HG02588 (cell line): Measurements from ENCODE around the gene FAM181A.

Source experiments
- ATAC-seq: cut with Tn5 transposase; IDR thresholded peaks from one replicate; pipeline ENCODE4 v1.9.1; 2021; ENCODE audit warnings: mild to moderate bottlenecking, moderate library complexity; ENCODE audit not compliant: unreplicated experiment

Gene FAM181A

DNA sequence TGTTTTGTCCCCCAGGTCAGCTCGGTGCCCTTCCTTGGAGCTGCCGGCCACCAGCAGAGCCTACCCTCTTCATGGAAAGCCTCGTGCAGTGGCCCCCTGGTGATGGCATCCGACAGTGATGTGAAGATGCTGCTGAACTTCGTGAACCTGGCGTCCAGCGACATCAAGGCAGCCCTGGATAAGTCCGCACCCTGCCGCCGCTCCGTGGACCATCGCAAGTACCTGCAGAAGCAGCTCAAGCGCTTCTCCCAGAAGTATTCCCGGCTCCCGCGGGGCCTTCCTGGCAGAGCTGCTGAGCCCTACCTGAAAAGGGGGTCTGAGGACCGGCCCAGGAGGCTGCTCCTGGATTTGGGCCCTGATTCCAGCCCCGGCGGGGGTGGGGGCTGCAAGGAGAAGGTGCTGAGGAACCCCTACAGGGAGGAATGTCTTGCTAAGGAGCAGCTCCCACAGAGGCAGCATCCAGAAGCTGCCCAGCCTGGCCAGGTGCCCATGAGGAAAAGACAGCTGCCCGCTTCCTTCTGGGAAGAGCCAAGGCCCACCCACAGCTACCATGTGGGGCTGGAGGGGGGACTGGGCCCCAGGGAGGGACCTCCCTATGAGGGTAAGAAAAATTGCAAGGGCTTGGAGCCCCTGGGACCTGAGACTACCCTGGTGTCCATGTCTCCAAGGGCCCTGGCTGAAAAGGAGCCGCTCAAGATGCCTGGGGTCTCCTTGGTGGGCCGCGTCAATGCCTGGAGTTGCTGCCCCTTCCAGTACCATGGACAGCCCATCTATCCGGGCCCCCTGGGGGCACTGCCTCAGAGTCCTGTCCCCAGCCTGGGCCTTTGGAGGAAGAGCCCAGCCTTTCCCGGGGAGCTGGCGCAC lies 1.3 kb downstream of the FAM181A start:
- no peak for ATAC-seq

DNA sequence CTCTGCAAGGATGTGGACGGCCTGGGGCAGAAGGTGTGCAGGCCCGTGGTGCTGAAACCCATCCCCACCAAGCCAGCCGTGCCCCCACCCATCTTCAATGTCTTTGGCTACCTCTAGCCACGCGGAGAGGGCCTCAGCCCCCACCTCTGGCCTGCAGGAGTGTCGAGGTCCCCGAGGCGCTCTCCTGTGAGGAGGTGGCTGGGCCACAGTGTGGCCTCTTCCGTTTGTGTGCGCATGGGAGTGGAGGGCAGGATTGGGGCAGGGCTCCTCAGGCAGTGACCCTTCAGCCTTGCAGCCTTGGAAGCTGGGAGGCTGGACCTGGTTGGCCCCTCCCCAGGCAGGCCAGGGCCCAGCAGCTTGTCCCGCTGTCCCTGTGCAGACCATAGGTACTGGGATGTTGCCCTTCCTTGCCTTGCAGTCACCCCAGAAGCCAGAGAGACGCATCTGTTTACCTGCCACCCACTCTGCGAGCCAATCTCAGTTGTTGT lies 1.9 kb downstream of the FAM181A start:
- ATAC-seq, result no peak

DNA sequence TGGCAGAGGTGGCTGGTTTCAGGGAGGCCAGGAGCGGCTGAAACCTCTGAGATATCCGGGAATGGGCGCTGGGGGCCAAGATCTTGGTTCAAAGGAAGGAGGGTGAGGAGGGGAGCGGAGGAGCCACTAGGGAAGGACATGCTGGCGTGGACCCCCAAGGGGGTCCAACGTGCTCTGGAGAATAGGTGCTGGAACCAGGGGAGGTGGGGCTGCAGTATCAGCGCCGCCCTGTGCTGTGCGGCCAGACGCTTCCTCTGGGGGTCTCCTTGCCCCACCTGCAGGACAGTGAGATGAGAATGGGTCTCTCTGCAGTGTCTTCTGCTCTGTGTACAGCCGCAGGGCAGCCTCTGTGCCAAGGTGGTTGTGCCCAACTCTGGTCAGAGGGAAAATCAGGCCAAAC lies 2.5 kb downstream of the FAM181A start:
- no peak for ATAC-seq

DNA sequence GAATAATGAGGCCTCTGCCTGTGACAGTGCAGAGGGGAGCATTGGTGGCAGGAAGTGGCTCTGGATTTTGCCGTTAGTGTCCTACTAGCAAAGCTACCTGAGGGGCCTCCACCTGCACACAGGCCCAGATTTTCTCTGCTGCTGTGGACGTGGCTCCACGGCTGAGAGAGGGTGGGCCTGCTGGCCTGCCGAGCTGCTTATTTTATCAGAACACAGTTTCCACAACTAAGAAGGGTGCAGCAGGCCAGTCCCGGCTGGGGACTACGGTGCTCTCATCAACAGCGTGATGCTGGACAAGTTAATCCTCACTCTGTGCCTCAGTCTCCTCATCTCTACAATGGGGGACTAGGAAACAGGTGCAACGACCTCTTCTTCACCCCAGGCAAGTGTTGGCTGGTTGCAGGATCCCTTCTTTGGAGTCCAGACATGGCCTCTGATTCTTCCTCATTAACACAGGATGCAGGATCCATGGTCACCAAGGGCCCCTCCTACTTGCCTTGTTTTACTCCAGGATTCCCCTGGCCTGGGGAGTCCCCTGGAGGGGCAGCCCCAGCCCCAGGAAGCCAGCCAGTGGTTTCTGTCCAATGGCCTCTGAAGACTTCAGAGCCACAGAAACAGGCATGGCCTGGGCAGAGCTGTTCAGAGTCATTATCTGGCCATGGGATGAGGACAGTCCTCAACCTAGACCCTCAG lies 3.3 kb downstream of the FAM181A start:
- no peak for ATAC-seq

DNA sequence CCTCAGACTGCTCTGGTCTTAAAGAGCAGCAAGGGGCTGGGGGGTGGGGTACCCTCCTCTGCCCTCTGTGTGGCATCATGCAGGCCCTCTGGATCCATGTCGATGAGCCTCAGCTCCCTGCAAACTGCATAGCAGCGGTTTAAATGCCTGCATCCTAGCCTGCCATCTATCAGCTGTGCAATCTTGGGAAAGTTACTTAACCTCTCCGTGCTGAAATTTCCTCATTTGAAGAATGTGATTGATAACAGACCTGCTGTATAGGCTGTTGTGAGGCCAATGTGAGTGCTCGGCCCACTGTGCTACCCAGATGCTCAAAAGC lies 3.8 kb downstream of the FAM181A start:
- ATAC-seq, result no peak

DNA sequence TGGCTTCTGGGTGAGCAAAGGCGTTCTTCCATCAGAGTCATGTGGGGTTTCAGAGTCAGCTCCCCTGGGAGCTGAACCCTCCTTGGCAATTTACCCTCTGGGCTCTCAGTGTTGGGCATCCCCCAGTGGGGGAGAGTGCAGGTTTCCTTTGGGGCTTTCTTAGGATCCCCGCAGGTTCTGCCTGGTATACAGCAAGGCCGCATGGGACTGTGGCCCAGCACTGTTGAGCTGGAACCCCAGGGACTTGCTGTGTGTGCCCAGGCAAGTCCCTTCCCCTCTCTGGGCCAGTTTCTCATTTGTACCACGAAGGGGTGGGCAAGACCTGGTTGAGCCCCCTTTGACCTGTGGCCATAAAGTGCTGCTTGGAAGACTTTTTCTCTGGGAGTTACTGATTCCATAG lies 5.5 kb downstream of the FAM181A start:
- no peak for ATAC-seq

DNA sequence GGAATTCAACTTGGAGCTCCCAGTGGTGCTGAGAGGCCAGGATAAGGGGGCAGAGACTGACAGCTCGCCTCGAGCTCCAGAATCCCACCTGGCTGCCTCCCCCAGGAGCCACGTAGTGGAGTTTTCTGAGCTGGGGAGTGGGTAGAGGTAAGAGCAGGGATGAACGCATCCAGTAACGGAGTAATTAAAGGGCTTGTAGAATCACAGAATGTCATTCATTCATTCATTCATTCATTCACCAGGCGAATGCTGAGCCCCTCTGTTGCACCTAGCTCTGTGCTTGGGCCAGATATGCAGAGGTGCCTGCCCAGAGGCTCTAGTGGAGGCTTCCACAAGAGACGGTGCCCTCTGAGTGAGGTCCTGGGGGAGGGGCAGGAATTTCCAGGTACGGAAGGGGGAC lies 8.1 kb downstream of the FAM181A start:
- ATAC-seq, result no peak

DNA sequence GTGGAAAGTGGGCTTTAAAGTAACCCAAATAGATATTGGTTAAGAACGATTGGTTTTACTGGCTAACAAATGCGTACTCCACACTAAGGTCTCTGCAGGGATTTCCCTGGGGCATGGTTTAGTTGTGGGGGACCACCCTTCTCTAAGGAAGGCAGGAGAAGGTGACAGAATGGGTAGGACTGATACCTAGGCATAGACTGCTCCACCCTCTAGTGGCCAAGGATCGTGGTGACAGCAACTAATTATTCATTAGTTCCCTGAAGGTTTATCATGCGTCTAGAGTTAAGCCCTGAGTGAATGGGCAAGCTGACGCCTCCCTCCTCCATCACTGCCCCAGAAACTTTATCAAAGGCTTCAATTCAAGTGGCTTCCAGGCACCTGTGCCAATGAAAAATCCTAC lies 9.1 kb downstream of the FAM181A start:
- no peak for ATAC-seq

DNA sequence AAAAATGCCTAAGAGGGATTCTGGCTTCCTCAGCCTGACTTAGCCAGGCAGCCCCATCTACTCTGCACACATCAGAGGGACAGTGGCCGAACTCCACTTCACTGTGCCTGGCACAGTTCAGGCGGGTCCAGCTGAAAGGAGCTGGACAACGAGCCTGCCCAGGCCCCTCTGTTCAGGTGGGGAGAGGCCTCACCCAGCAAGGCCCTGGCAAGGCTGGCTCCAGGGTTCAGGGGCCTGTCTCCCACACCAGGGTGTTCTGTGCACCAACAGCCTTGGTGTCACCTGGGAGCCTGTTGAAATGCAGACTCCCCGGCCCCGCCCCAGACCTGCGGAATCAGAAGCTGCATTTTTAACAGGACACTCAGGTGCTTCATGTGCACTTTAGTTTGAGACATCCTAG lies 9.8 kb downstream of the FAM181A start:
- no peak for ATAC-seq

DNA sequence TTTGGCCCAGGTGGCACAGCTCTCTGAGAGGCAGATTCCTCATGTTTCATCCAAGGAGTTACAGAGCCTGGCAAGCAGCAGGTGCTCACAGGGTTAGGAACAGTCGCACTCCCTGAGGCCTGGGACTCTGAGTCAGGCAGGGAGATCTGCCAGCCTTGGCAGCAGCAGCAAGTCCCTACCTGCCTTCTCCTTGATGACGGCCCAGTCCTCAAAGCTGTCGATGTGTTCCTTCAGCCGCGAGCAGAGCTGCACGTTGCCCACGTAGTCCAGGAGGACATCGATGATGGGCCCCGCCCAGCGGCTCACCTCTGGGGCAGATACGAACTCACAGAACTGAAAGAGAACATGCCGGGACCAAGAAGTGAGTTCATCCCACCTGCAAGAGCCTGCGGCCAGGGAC lies 10.4 kb downstream of the FAM181A start:
- ATAC-seq, result no peak

DNA sequence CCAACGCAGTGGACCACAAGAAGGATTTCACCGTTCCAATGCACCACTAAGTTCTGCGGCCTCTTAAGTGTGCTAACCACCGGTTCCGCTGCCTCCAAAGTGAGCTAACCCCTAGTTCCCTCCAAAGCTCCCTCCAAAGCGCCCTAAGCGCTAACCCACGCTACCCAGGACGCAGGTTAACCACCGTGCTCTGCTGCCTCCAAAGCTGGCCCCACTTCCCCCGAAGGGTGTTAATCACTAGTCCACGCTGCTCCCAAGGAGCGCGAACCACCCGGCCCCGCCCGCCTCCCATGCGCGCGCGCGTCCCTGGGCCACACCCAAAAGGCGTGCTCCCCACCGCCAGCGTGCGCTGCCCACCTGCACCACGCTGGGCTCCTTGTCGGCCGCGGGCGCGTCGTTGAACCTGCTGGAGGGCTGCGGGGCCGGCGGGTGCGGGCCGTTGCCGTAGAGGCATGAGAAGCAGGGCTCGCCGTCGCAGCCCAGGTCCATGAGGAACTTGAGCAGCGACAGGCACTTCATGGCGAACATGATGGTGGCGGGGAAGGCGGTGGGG lies 11.7 kb downstream of the FAM181A start:
- no peak for ATAC-seq

DNA sequence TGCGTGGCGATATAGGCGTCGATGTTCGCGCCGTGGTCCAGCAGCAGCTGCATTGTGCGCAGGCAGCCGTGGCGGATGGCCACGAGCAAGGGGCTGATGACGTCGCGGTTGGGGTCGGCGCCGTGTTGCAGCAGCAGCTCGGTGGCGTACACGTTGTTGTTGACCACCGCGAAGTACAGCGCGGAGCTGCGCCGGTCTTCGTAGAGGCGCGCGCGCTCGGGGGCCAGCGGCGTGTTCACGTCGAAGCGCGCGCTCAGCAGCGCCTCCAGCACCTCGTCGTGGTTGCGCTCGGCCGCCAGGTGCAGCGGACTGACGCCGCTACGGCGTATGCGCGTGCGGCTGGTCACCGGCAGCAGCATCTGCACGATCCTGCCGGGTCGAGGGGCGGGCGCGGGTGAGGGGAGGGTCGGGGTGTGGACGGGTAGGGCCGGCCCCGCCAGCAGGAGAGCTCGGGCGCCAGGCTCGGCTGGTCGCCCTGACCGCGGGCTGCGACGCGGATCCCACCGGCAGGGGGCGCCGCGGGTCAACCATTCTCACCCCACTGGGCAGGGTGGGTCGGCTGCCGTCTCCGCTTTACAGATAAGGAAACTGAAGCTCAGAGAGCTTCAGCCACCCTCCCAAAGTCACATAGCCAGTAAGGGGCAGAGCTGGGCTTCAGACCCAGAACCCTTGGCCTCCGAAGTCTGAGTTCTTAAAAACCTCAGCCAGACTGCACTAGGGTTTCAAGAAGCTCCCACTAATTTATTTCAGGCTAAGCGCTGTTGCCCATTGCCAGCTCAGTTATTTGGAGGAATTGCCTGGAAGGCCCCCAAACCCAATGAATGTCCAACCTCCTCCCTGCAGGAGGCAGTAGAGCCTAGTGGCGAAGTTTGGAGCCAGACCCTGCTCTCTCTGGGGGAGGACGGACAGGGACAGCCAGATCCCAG lies 12.4 kb downstream of the FAM181A start:
- ATAC-seq, result peak; percentile 84

DNA sequence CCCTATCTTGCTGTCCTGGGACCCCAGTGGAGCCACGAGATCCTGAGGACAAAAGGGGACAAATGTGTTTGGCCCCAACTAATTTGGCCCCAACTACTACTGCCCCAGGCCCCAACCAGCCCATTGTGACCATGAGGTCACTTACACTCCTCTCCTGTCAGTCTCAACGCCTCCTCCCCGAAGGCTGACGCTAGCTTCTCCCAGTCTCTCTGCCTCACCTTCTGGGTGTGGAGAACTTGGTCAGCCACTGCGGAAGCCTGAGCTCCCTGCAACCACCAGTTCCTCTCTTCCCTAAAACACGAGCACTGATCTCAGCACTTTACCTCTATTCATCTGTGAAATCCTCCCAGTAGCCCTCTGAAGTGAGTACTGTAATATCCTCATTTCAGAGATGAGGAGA lies 13.3 kb downstream of the FAM181A start:
- ATAC-seq, result no peak

DNA sequence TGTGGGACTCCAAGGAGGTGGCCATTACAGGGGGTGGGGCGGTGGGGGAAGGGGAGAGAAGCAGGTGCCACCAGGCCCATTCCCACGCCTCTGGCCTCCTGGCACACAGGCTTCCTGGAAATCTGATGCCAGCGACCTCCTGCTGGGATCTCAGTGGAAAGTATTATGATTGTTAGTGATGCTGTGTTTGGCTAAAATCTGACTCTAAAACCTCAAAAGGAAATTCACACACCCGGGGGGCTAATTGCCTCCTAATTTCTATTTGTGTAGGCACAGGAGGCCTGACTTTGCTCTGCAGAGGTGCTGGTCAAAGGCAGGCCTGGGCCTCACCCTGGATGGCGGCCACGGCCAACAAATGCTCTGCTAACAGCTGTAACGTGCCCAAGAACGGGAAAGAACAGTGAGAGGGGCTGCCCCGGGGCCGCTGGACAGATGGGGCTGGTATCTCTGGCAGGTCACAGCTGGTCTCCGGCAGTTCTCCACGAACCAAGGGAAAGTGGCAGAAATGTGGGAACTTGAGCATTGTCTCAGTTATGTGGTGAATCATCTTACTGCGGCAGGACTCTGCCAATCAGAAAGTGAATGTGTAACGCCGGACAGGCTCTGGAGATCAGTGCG lies 14.3 kb downstream of the FAM181A start:
- ATAC-seq, result no peak

DNA sequence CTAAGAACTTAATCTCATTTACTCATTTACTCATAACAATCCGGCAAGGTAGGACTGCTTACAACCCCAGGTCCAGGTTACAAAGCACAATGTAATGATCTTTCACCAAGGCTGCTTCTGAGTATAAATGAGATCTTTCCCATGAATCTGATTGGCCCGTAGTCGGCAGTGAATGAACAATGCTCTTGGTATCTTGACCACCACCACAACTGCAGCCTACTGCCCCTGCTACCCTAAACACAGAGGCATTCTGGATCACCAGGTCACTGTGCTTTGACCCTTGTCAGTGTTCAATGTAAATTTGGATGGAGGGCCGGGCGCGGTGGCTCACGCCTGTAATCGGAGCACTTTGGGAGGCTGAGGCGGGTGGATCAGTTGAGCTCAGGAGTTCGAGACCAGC lies 15.9 kb downstream of the FAM181A start:
- ATAC-seq, result no peak

DNA sequence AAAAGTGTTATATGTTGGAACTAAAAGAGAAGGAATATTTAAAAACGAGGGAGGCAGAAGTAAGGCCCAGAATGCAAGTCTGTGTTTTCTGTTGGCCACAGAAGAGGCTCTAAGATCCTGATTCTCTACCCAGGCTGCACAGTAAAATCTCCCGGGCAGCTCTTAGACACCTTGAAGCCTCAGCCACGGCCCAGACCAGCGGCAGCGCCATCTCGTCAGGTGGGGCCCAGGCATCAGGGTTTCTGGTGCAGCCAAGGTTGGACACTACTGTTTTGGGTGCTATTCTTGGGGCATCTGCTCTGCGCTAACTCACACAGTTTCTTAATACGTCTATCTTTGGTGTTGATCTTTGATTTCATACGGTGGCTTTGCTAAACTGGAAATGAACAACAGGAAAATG lies 16.8 kb downstream of the FAM181A start:
- ATAC-seq, result no peak

DNA sequence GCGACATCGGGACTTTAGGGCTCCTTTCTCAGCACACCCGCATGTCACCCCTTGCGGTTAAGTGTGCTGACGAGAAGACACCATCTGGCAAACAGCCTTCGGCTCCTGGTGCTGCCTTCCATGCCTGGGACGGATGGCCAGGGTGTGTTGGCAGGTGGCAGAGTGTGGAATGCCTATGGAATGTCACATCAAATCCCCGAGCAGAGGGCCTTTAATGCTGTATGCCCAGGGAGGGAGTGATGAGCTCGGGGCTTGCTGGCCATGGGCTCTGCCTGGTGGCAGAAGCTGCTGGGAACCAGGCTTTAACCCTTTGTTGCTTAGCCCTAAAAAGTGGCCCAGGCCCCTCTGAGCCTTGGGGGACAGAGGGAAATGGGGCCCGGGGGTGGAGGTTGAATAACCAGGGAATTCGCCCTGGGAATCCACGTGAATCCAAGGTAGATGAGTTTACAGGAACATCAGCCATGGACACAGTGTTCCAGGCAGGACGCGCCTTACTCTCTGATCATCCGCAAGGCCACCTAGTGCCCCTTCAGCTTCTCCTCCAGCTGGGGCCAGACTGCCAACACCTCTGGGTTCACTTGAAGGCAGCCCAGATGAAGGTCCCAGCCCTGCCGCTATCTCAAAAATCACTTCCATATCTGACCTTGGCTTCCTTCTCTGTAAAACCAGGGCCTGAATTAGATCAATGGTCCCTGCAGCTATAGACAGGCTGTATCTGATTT lies 17.4 kb downstream of the FAM181A start:
- no peak for ATAC-seq

DNA sequence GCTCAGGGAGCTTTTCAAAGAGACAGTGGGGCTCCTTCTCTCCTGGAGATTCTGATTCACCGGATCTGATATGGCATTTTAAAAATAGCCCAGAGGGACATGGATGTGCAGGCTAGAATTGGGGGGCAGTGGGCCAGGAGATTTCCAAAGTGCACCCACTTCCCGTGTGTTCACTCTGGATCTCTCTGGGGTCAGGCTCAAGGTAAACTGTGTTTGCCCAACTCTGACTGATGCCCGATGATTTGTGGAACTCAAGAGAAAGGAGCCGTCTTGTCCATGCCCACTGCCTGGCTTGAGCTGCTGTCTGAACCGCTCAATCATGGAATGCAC lies 17.9 kb downstream of the FAM181A start:
- ATAC-seq, result no peak

DNA sequence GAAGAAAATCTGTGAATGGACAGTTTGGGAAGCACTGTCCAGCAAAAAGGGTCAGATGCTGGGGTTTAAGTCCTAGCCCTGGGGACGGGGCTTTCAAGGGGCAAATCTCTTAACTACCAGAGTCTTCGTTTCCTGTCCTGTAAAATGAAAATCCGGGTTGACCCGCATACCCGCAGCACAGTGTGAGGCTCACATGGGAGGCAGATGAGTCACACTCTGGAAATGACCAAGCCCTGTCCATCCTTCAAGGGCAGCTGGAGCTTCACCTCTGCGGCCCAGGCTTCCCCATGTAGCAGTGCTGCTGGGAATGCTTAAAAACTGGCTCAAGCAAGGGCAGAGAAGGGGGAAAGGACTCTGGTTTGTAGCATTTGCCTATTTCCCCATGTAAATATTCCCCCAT lies 19.0 kb downstream of the FAM181A start:
- ATAC-seq, result no peak

DNA sequence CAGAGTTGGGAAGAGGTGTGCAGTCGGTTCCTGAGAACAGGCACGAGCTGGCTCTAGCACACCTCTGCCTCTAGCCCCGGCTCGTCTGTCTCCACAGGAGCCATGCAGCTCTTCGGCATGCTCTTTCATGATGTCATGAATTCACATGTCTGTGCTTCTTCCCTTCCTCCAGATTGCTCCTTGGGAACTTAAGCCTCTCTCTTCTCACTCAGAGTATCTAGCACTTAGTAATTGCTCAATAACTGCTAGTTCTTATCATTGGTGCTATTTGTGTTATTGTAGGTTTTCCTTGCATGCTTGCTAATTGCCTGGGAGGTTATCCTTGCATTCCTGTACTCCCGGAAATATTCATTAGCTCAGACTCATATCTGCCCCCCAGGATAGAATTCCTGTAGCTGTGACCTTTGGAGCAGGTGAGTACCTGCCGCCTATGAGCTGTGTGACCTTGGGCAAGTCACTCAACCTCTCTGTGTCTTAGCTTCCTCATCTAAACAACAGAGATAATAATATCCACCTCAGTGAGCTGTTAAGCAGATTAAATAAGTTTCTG lies 19.5 kb downstream of the FAM181A start:
- ATAC-seq, result no peak
